H1 (cell line): ENCODE measurements around the gene NCOA6. TPM values are rescaled to one million over a fixed set of nuclear protein-coding genes. Genes with fewer than 3 reads are reported as not detected.

Source experiments
- CTCF ChIA-PET: fragments of 300-600 bp; sonication (Branson Sonifier 250); formaldehyde crosslinking; loops from one replicate; lab custom pipeline; 2021; ENCODE audit not compliant: partially characterized antibody; lab: Charles Lee
- POLR2A ChIA-PET: fragments of 300-600 bp; sonication (Branson Sonifier 250); formaldehyde crosslinking; loops from one replicate; lab custom pipeline; 2021; ENCODE audit warnings: inconsistent platforms; ENCODE audit not compliant: partially characterized antibody; lab: Charles Lee
- DNase-seq, 2 experiments: peaks; one replicate each; pipeline versions ENCODE4 v3.0.0 to v3.0.0-alpha.2; 2010 to 2022; ENCODE audit warnings: low spot score in 2 of 2, low read depth in 1 of 2, mixed read lengths in 1 of 2
- FAIRE-seq: peaks from 2 replicates; lab custom pipeline; 2011; peaks lifted over from hg19 to GRCh38; lab: Jason Lieb, UNC
- H2AFZ ChIP-seq: 2 replicates; pipeline ENCODE4 v1.8.1; 2012; ENCODE audit warnings: low read length, inconsistent platforms
- H2AK5ac ChIP-seq: 2 replicates; pipeline ENCODE4 v1.6.1; 2013; ENCODE audit warnings: low read depth, low read length
- H2BK120ac ChIP-seq: replicated peaks from 2 replicates; pipeline ENCODE3; 2013; ENCODE audit warnings: low read depth, low read length, inconsistent platforms
- H2BK12ac ChIP-seq: 2 replicates; pipeline ENCODE4 v1.6.1; 2013; ENCODE audit warnings: low read depth, low read length
- H2BK15ac ChIP-seq: 2 replicates; pipeline ENCODE4 v1.6.1; 2013; ENCODE audit warnings: low read length
- H2BK20ac ChIP-seq: 2 replicates; pipeline ENCODE4 v1.6.1; 2013; ENCODE audit warnings: low read length
- H2BK5ac ChIP-seq: 2 replicates; pipeline ENCODE4 v1.6.1; 2013; ENCODE audit warnings: low read depth, low read length
- H3K14ac ChIP-seq: 2 replicates; pipeline ENCODE4 v1.6.1; 2013; ENCODE audit warnings: inconsistent platforms; ENCODE audit not compliant: insufficient read length
- H3K18ac ChIP-seq: 2 replicates; pipeline ENCODE4 v1.6.1; 2013; ENCODE audit warnings: low read length; ENCODE audit errors: extremely low read depth
- H3K23ac ChIP-seq: 2 replicates; pipeline ENCODE4 v1.6.1; 2013; ENCODE audit warnings: inconsistent platforms; ENCODE audit not compliant: insufficient read length
- H3K23me2 ChIP-seq: 2 replicates; pipeline ENCODE4 v1.6.1; 2013; ENCODE audit warnings: low read depth, low read length
- H3K27ac ChIP-seq: 2 replicates; pipeline ENCODE4 v1.6.1; 2011; ENCODE audit warnings: low read depth, low read length, inconsistent platforms
- H3K27me3 ChIP-seq, 4 experiments: replicated peaks in 1 of 4; 1 replicate in 1 of 4; 2 replicates in 3 of 4; pipeline versions ENCODE4 v1.6.1 to v1.8.1; 2011 to 2013; ENCODE audit warnings: low read length in 3 of 4, mild to moderate bottlenecking in 3 of 4, inconsistent platforms in 2 of 4, mixed read lengths in 2 of 4, moderate library complexity in 1 of 4; ENCODE audit not compliant: control insufficient read depth in 3 of 4, insufficient read depth in 3 of 4; ENCODE audit errors: extremely low read depth in 1 of 4
- H3K36me3 ChIP-seq, 4 experiments: 2 replicates each; pipeline versions ENCODE4 v1.6.1 to v1.8.1; 2011 to 2013; ENCODE audit warnings: mild to moderate bottlenecking in 4 of 4, low read length in 3 of 4, moderate library complexity in 2 of 4, control low read depth in 1 of 4, inconsistent platforms in 1 of 4; ENCODE audit not compliant: insufficient read depth in 4 of 4, control insufficient read depth in 2 of 4
- H3K4ac ChIP-seq: replicated peaks from 2 replicates; pipeline ENCODE3; 2013; ENCODE audit warnings: low read length, low read depth, mixed read lengths, inconsistent platforms; ENCODE audit not compliant: insufficient read length
- H3K4me1 ChIP-seq, 4 experiments: replicated peaks in 1 of 4; 1 replicate in 1 of 4; 2 replicates in 3 of 4; pipeline versions ENCODE4 v1.6.1 to v1.8.1; 2011 to 2013; ENCODE audit warnings: low read length in 3 of 4, inconsistent platforms in 2 of 4, mixed read lengths in 1 of 4; ENCODE audit not compliant: insufficient read depth in 4 of 4, control insufficient read depth in 3 of 4
- H3K4me2 ChIP-seq, 2 experiments: 2 replicates each; pipeline versions ENCODE4 v1.6.1 to v1.8.1; 2011 to 2013; ENCODE audit warnings: low read depth in 2 of 2, low read length in 2 of 2, control low read depth in 1 of 2, inconsistent platforms in 1 of 2, mild to moderate bottlenecking in 1 of 2; ENCODE audit not compliant: insufficient read depth in 1 of 2
- H3K4me3 ChIP-seq, 4 experiments: fragments of 200-600, 300-600 bp in 1 of 4; sonication (generic), shearing (Covaris generic), sonication (Bioruptor Twin) in 1 of 4; 2 replicates each; pipeline versions ENCODE4 v1.5.1 to v1.8.1; 2011 to 2016; ENCODE audit warnings: low read length in 4 of 4, low read depth in 3 of 4, control low read depth in 2 of 4, inconsistent platforms in 2 of 4, mild to moderate bottlenecking in 2 of 4, mixed read lengths in 1 of 4, moderate library complexity in 1 of 4; ENCODE audit not compliant: insufficient read depth in 2 of 4; ENCODE audit errors: extremely low read depth in 1 of 4
- H3K56ac ChIP-seq: replicated peaks from 2 replicates; pipeline ENCODE3; 2013; ENCODE audit warnings: low read depth, mild to moderate bottlenecking, mixed read lengths, low read length, inconsistent platforms; ENCODE audit not compliant: insufficient read length
- H3K79me1 ChIP-seq: 2 replicates; pipeline ENCODE4 v1.6.1; 2013; ENCODE audit warnings: low read depth, low read length, control low read depth
- H3K79me2 ChIP-seq, 2 experiments: 2 replicates each; pipeline versions ENCODE4 v1.6.1 to v1.8.1; 2012 to 2013; ENCODE audit warnings: low read length in 2 of 2, mild to moderate bottlenecking in 2 of 2, inconsistent platforms in 1 of 2; ENCODE audit not compliant: insufficient read depth in 2 of 2, control insufficient read depth in 1 of 2
- H3K9ac ChIP-seq, 4 experiments: replicated peaks in 1 of 4; 1 replicate in 1 of 4; 2 replicates in 3 of 4; pipeline versions ENCODE4 v1.6.1 to v1.8.1; 2011 to 2013; ENCODE audit warnings: low read depth in 3 of 4, low read length in 3 of 4, control low read depth in 2 of 4, mild to moderate bottlenecking in 2 of 4, moderate library complexity in 2 of 4, inconsistent platforms in 1 of 4; ENCODE audit errors: extremely low read depth in 1 of 4
- H3K9me3 ChIP-seq, 2 experiments: 2 replicates each; pipeline versions ENCODE4 v1.6.1 to v1.8.1; 2012 to 2013; ENCODE audit warnings: mild to moderate bottlenecking in 2 of 2, moderate library complexity in 2 of 2, control low read depth in 1 of 2, inconsistent platforms in 1 of 2, low read depth in 1 of 2, low read length in 1 of 2, mixed read lengths in 1 of 2; ENCODE audit not compliant: insufficient read depth in 2 of 2
- H4K20me1 ChIP-seq, 2 experiments: replicated peaks in 1 of 2; 2 replicates each; pipeline versions ENCODE3 to v1.8.1; 2011 to 2013; ENCODE audit warnings: inconsistent platforms in 2 of 2, low read length in 2 of 2, mild to moderate bottlenecking in 1 of 2; ENCODE audit not compliant: insufficient read depth in 2 of 2, control insufficient read depth in 1 of 2
- H4K5ac ChIP-seq: 2 replicates; pipeline ENCODE4 v1.6.1; 2013; ENCODE audit warnings: low read length, low read depth, mixed read lengths, inconsistent platforms; ENCODE audit not compliant: insufficient read length
- H4K8ac ChIP-seq: 2 replicates; pipeline ENCODE4 v1.8.0; 2013; ENCODE audit warnings: mild to moderate bottlenecking, moderate library complexity, low read length, inconsistent platforms; ENCODE audit not compliant: insufficient read depth; ENCODE audit errors: extremely low read depth
- H4K91ac ChIP-seq: replicated peaks from 2 replicates; pipeline ENCODE3; 2013; ENCODE audit warnings: low read length, mixed read lengths, inconsistent platforms; ENCODE audit not compliant: insufficient read length
- CBX8 ChIP-seq: fragments of 300-800, 300-1000 bp; sonication (generic); IDR thresholded peaks from 2 replicates; pipeline ENCODE4 v1.7.1; 2016; ENCODE audit warnings: low read depth, low read length, borderline replicate concordance
- CTBP2 ChIP-seq: IDR thresholded peaks from 2 replicates; pipeline ENCODE4 v1.7.0; 2011; ENCODE audit warnings: borderline replicate concordance, mild to moderate bottlenecking, moderate library complexity, mixed read lengths, low read length; ENCODE audit not compliant: insufficient read depth, insufficient read length
- HDAC6 ChIP-seq: IDR thresholded peaks from one replicate; pipeline ENCODE4 v1.7.1; 2012; ENCODE audit warnings: low read depth, mild to moderate bottlenecking, inconsistent platforms, low read length, moderate library complexity
- WGBS, 2 experiments: shearing (Covaris generic) in 1 of 2; methylation state at CpG; one replicate each; pipeline versions ENCODE4 v1.1.6 to v1.1.7; 2013 to 2015; ENCODE audit warnings: low lambda C conversion rate in 2 of 2, mixed read lengths in 2 of 2, inconsistent platforms in 1 of 2, low coverage in 1 of 2, missing lambda C conversion rate in 1 of 2; ENCODE audit not compliant: insufficient replicate concordance in 2 of 2, insufficient coverage in 1 of 2, insufficient read length in 1 of 2; ENCODE audit errors: extremely low coverage in 1 of 2, missing lambda C conversion rate in 1 of 2; 5-methylcytosine and 5-hydroxymethylcytosine counted together
- polyA plus RNA-seq, 7 experiments: library from polyadenylated mRNA; depleted of rRNA in 3 of 7; stranded (reverse) in 5 of 7; unstranded in 2 of 7; fragments of >200 nt in 5 of 7; fragments of 200-250 nt in 2 of 7; gene quantifications; 1 replicate in 5 of 7; 2 replicates in 1 of 7; 4 replicates in 1 of 7; pipeline versions ENCODE4 v1.2.1 to v1.2.3, GENCODE V29; 2011 to 2013; ENCODE audit warnings: missing spikeins in 2 of 7, mixed read lengths in 2 of 7
- total RNA-seq: library from RNA; stranded (reverse); fragmentation: NEBNext Ultra II Directional; extraction: Animal tissue kit (Norgen Biotek cat#: 25700); gene quantifications from 2 replicates; pipeline ENCODE4 v1.2.1, GENCODE V29; 2021

The NCOA6 gene
- total and polyA plus RNA-seq, 2 of the 8 experiments (the other 6 are each of a cell fraction or from before 2014, with no cell fraction given), result 9.0 to 9.5 TPM

DNA sequence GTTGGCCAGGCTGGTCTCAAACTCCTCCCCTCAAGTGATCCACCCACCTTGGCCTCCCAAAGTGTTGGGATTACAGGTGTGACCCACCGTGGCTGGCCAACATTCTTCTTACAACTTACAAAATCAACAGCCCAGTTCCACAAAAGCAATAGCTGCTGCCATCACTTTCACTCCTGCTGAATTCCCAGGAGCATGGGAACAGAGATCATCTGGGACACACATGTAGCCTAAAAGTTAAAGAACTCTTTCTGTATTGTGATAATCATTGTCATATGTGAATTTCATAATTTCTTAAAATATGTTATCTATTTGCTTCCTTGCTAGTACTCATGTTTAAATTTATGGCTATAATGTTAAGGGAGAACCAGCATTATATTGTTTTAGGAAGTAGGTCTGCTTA lies 51.7 kb downstream of the NCOA6 start:
- no peak overlapping the region for H2AK5ac ChIP-seq
- CTCF ChIA-PET, result no interaction called here
- no peak overlapping the region for H3K18ac ChIP-seq

More for the DNA sequence above, 51.7 kb downstream of the NCOA6 start:
- Histone ChIP-seq H3K4me3 (no peak overlapping the region), H3K14ac (no peak overlapping the region), H3K79me1 (no peaks in the 10 kb centered on the region), H4K5ac (no peak overlapping the region), H3K36me3 (peaks cover 0 to 5% (median 4%) of the 10 kb centered on the region in 4 experiments; a peak in 3 of 8 replicates), H3K27me3 (no peaks in the 10 kb centered on the region), H2AFZ (no peak overlapping the region), H2BK20ac (no peak overlapping the region), H4K20me1 (peaks cover 0 to 1% of the 10 kb centered on the region in 2 experiments), H3K4me1 (no peaks in the 10 kb centered on the region), H2BK12ac (no peak overlapping the region), H3K23ac (no peak overlapping the region), H2BK15ac (no peak overlapping the region), H3K4me2 (no peak overlapping the region), H4K8ac (no peak overlapping the region), H3K4ac (no peak overlapping the region), H3K9me3 (no peaks in the 10 kb centered on the region), H4K91ac (no peak overlapping the region), H3K79me2 (no peaks in the 10 kb centered on the region), H3K9ac (no peak overlapping the region), H3K23me2 (no peaks in the 10 kb centered on the region), H2BK5ac (no peak overlapping the region), H2BK120ac (no peak overlapping the region), H3K27ac (no peak overlapping the region), H3K56ac (no peak overlapping the region)
- POLR2A ChIA-PET, result no interaction called here
- WGBS, 2 experiments, result 78% methylated on average over 1 of the region's 1 CpG; no CpG with 5 or more reads in 1 of the 2 experiments
- DNase-seq (no peak), FAIRE-seq (no peak)
- TF ChIP-seq CTBP2 (no peak), HDAC6 (no peak), CBX8 (no peak)
